HL-60 (cell line): Measurements from ENCODE around the gene TRIM63.

Experiments
- CTCF ChIP-seq: IDR thresholded peaks from one replicate; pipeline ENCODE4 v1.5.1; 2011; ENCODE audit warnings: low read length, control low read depth, inconsistent platforms; ENCODE audit not compliant: insufficient read depth
- GABPA ChIP-seq: IDR thresholded peaks from 2 replicates; pipeline ENCODE4 v1.6.1; 2012; ENCODE audit warnings: low read depth
- POLR2AphosphoS5 ChIP-seq: IDR thresholded peaks from 2 replicates; pipeline ENCODE4 v1.6.1; 2012; ENCODE audit warnings: low read depth
- REST ChIP-seq: IDR thresholded peaks from 2 replicates; pipeline ENCODE4 v1.6.1; 2012; ENCODE audit warnings: low read depth; ENCODE audit not compliant: insufficient replicate concordance

- TF ChIP-seq CTCF, result no peak
- TF ChIP-seq GABPA, result no peak
- no peak for TF ChIP-seq REST
- TF ChIP-seq POLR2AphosphoS5, result no peak
Measured at GRCh38 chr1:26022404-26022779, 45.0 kb downstream of the TRIM63 start.
